Suppressor macrophage (primary cell): ENCODE measurements around the gene SFRP5.
A peak's percentile ranks its signal among the peaks of the same experiment; 100 is the strongest.

Source experiments
- DNase-seq, 4 experiments: peaks; one replicate each; pipeline ENCODE4 v3.0.0-alpha.2; 2020 to 2022

The SFRP5 gene

GRCh38 chr10:97785731-97786130 lies 13.9 kb upstream of the SFRP5 start:
- no peak for DNase-seq

DNA sequence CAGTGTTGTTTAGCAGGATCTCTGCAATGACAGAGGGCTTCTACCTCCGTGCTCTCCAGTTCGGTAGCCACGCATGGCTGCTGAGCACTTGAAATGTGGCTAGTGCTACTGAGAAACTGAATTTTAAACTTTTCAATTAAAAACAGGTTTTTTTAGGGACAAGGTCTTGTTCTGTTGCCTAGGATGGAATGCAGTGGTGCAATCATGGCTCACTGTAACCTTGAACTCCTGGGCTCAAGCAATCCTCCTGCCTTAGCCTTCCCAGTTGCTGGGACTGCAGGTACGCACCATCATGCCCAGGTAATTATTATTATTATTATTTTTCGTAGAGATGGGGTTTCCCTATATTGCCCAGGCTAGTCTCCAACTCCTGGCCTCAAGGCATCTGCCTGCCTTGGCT lies 13.4 kb upstream of the SFRP5 start:
- DNase-seq: no peak

- no peak for DNase-seq
Measured at GRCh38 chr10:97784200-97784810, 12.5 kb upstream of the SFRP5 start.

DNA sequence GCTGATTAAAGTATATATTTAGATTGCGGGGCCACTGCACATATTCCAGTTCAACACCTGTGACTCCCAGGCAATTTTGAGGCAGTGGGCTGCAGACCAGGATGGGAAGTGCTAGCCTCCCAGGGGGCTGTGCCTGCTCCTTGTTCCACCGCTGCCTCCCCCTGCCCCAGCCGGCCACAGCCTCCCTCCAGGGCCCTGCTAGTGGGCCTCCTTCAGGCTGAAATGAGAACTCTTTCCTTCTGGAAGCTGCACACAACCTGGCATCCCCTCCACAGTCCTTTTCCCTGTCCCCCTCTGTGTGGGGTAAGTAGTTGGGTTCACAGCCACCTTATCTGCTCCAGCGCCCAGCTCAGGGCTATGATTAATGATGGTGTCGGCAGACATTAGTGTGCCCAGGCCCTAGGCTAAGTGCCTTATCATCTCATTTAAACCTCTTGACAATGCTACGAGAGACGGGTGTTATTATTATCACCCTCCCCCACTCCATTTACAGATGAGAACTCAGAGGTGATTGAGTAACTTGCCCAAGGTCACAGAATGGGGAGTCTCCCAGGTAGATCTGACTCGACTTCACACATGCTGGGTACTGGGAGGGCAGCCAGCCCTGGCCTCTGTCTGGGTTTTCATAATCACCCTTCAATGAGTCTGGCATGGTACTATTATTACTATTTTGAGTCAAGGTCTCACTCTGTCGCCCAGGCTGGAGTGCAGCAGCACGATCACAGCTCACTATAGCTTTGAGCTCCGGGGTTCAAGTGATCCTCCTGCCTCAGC lies 10.8 kb upstream of the SFRP5 start:
- DNase-seq: no peak

GRCh38 chr10:97781618-97782331 lies 10.0 kb upstream of the SFRP5 start:
- no peak for DNase-seq

- DNase-seq: peak in 2 of 4 experiments; percentile 16 to 23
Measured at GRCh38 chr10:97780841-97781617, 9.2 kb upstream of the SFRP5 start.

GRCh38 chr10:97779975-97780374 lies 8.2 kb upstream of the SFRP5 start:
- no peak for DNase-seq

- no peak for DNase-seq
Measured at GRCh38 chr10:97779492-97779891, 7.7 kb upstream of the SFRP5 start.

- DNase-seq: no peak
Measured at GRCh38 chr10:97778452-97779302, 6.9 kb upstream of the SFRP5 start.

DNA sequence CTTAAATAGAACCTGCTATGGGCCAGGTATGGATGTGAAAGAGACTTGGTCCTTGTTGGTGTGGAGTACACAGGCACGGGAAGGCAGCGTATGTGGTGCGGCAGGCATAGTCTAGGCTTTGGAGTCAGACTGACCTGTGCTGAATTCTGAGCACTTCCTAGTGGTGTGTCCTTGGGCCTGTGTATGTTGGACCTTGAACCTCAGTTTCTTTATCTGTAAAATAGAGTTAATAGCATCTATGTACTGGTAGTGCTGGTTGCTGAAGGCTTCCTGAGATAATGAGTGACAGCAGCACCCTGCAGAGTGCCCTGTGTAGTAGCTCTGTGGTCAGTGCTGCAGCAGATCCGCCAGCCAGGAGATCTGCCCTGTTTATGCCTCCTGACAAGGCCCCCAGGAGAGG lies 5.3 kb upstream of the SFRP5 start:
- no peak for DNase-seq

- DNase-seq: no peak
Measured at GRCh38 chr10:97774811-97775294, 3.1 kb upstream of the SFRP5 start.

GRCh38 chr10:97773096-97773495 lies 1.3 kb upstream of the SFRP5 start:
- DNase-seq: no peak

- peak in 2 of 4 experiments; percentile 8 to 27 for DNase-seq
Measured at GRCh38 chr10:97771055-97771891, 526 bp downstream of the SFRP5 start.

DNA sequence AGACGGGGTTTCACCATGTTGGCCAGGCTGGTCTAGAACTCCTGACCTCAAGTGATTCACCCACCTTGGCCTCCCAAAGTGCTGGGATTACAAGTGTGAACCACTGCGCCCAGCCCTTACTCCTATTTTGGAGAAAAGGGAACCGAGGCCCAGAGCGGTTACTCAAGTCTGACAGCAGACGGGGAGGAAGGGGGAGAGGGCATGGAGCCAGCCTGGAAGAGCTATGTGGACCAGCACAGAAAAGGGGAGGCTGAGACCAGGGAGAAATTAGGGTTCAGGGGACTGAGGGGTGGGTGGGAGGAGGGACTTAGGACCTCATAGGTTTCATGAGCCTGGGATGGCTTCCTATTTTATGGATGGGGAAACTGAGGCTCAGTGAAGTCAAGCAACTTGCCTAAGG lies 1.5 kb downstream of the SFRP5 start:
- DNase-seq: peak; percentile 33 to 67 (median 58)

DNA sequence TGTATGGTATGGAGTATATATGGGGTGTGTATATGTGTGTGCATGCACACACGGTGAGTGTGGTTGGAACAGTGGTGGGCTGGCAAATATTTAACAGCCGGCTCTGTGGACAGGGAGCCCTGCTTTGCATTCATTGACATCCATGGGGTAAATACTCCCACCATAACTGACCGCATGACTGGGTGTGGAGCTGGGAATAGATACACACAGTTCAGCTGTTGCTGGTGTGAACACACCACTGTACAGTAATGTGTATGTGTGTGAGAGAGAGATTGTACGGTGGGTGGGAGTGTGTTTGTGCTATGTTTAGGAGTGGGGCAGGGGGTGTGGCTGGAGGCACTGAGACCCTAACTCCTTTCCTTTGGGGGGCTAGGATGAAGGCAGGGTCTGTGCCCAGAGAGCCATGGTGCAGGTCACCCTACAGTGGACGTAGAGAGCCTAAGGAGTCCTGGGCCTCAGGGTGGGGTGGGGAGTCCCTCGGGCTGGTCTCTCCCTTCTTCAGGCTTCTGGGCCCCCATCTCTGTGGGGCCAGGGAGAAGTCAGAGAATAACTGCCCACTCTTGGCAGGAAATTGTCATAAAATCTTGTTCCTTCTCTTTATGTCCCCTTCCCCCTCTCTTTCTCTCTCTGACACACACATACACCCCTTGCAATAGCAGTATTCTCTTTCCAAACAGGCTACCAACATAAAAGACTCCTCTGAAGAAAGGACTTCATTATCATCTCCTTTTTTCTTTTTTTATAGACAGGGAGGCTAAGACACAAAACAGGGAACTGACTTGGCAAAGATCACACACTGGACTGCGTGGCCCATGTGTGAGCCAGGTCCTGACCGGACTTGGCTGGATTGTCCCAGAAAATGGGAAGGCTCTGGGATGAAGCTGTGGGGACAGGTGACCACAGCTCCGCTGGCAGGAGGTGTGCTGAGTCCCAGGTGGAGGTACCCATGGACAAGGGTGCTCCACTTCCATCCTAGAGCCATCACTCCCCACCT lies 3.2 kb downstream of the SFRP5 start:
- no peak for DNase-seq

- no peak for DNase-seq
Measured at GRCh38 chr10:97766996-97767924, 4.5 kb downstream of the SFRP5 start.

- DNase-seq: no peak
Measured at GRCh38 chr10:97766106-97766810, 5.5 kb downstream of the SFRP5 start.

DNA sequence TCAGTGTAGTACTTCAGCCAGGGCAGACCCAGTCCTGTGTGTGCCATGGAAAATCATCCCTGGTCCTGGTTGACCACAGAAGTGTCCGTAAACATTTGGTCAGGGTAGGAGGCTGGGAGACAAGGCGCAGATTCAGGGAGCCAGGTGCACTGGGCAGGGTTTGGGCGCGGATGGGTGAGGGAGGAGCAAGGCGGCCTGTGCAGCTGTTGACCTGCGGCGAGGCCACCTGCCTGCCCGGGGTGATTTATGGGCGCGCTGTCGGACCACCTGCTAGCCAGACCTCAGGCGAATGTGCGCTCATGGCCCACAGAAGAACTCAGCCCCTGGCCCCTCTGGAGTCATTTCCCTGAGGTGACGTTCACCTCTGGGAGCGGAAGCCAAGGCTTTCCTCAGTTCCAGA lies 6.6 kb downstream of the SFRP5 start:
- no peak for DNase-seq
